H9 (cell line): ENCODE data around the gene SP8. TPM values are rescaled to one million over a fixed set of nuclear protein-coding genes. Genes with fewer than 3 reads are reported as not detected.

Experiments used
- DNase-seq: peaks from one replicate; pipeline ENCODE4 v3.0.0-alpha.2; 2017
- H2AFZ ChIP-seq: one replicate; pipeline ENCODE4 v1.6.1; 2013; ENCODE audit warnings: mild to moderate bottlenecking, low read length, control low read depth, moderate library complexity
- H2AK5ac ChIP-seq: 2 replicates; pipeline ENCODE4 v1.6.1; 2013; ENCODE audit warnings: low read length, control low read depth, mixed read lengths; ENCODE audit not compliant: insufficient read length
- H2BK120ac ChIP-seq: one replicate; pipeline ENCODE4 v1.6.1; 2013; ENCODE audit warnings: low read depth, mild to moderate bottlenecking, low read length, control low read depth, inconsistent platforms; ENCODE audit not compliant: poor library complexity, severe bottlenecking
- H2BK12ac ChIP-seq: 2 replicates; pipeline ENCODE4 v1.6.1; 2013; ENCODE audit warnings: low read length, control low read depth, mixed read lengths, low read depth; ENCODE audit not compliant: insufficient read length
- H2BK15ac ChIP-seq: 2 replicates; pipeline ENCODE4 v1.6.1; 2013; ENCODE audit warnings: low read depth, low read length, control low read depth
- H2BK20ac ChIP-seq: one replicate; pipeline ENCODE4 v1.6.1; 2013; ENCODE audit warnings: low read depth, mild to moderate bottlenecking, low read length, control low read depth, inconsistent platforms; ENCODE audit not compliant: poor library complexity, severe bottlenecking
- H2BK5ac ChIP-seq: 2 replicates; pipeline ENCODE4 v1.6.1; 2013; ENCODE audit warnings: low read length, control low read depth, mixed read lengths; ENCODE audit not compliant: insufficient read length
- H3K14ac ChIP-seq: 2 replicates; pipeline ENCODE4 v1.6.1; 2013; ENCODE audit warnings: low read length, control low read depth; ENCODE audit not compliant: insufficient read depth
- H3K18ac ChIP-seq: 2 replicates; pipeline ENCODE4 v1.6.1; 2013; ENCODE audit warnings: low read depth, mild to moderate bottlenecking, mixed read lengths, low read length, control low read depth; ENCODE audit not compliant: insufficient read length
- H3K23ac ChIP-seq: 2 replicates; pipeline ENCODE4 v1.6.1; 2013; ENCODE audit warnings: low read length, control low read depth, mixed read lengths, low read depth; ENCODE audit not compliant: insufficient read length
- H3K23me2 ChIP-seq: 2 replicates; pipeline ENCODE4 v1.6.1; 2013; ENCODE audit warnings: low read depth, mild to moderate bottlenecking, mixed read lengths, low read length, control low read depth; ENCODE audit not compliant: insufficient read length, poor library complexity, severe bottlenecking
- H3K27ac ChIP-seq: 2 replicates; pipeline ENCODE4 v1.5.1; 2013; ENCODE audit warnings: low read length, control low read depth, mixed read lengths, low read depth; ENCODE audit not compliant: insufficient read length
- H3K27me3 ChIP-seq: 2 replicates; pipeline ENCODE4 v1.6.1; 2013; ENCODE audit warnings: low read length, control low read depth, inconsistent platforms; ENCODE audit not compliant: insufficient read depth
- H3K4ac ChIP-seq: 2 replicates; pipeline ENCODE4 v1.6.1; 2013; ENCODE audit warnings: low read depth, mild to moderate bottlenecking, control low read depth, inconsistent platforms, low read length, moderate library complexity
- H3K4me1 ChIP-seq: 2 replicates; pipeline ENCODE4 v1.6.1; 2013; ENCODE audit warnings: low read length, control low read depth, inconsistent platforms; ENCODE audit not compliant: insufficient read depth
- H3K4me2 ChIP-seq: 2 replicates; pipeline ENCODE4 v1.6.1; 2013; ENCODE audit warnings: low read length, control low read depth, mixed read lengths; ENCODE audit not compliant: insufficient read length, insufficient read depth
- H3K56ac ChIP-seq: 2 replicates; pipeline ENCODE4 v1.6.1; 2013; ENCODE audit warnings: low read depth, mild to moderate bottlenecking, mixed read lengths, low read length, control low read depth; ENCODE audit not compliant: insufficient read length
- H3K79me1 ChIP-seq: 2 replicates; pipeline ENCODE4 v1.6.1; 2013; ENCODE audit warnings: low read depth, mild to moderate bottlenecking, moderate library complexity, low read length, control low read depth, inconsistent platforms; ENCODE audit not compliant: insufficient read depth, poor library complexity, severe bottlenecking
- H3K79me2 ChIP-seq: 2 replicates; pipeline ENCODE4 v1.6.1; 2013; ENCODE audit warnings: low read length, control low read depth, inconsistent platforms; ENCODE audit not compliant: insufficient read depth
- H3K9ac ChIP-seq: 2 replicates; pipeline ENCODE4 v1.6.1; 2013; ENCODE audit warnings: low read length, control low read depth, mixed read lengths; ENCODE audit not compliant: insufficient read length; ENCODE audit errors: extremely low read depth
- H3K9me3 ChIP-seq: one replicate; pipeline ENCODE4 v1.6.1; 2013; ENCODE audit warnings: low read depth, low read length, inconsistent platforms; ENCODE audit not compliant: control insufficient read depth
- H3T11ph ChIP-seq: one replicate; pipeline ENCODE4 v1.6.1; 2013; ENCODE audit warnings: mild to moderate bottlenecking, low read length, control low read depth, inconsistent platforms
- H4K20me1 ChIP-seq: one replicate; pipeline ENCODE4 v1.6.1; 2013; ENCODE audit not compliant: control insufficient read depth, insufficient read length, insufficient read depth
- H4K5ac ChIP-seq: 2 replicates; pipeline ENCODE4 v1.6.1; 2013; ENCODE audit warnings: low read depth, mild to moderate bottlenecking, mixed read lengths, low read length, control low read depth; ENCODE audit not compliant: insufficient read length
- H4K8ac ChIP-seq: replicated peaks from 2 replicates; pipeline ENCODE4 v1.6.1; 2013; ENCODE audit warnings: low read length, control low read depth, mixed read lengths, low read depth; ENCODE audit not compliant: insufficient read length
- H4K91ac ChIP-seq: 2 replicates; pipeline ENCODE4 v1.6.1; 2013; ENCODE audit warnings: low read depth, mild to moderate bottlenecking, moderate library complexity, mixed read lengths, low read length, control low read depth; ENCODE audit not compliant: insufficient read length
- H3K27ac Mint-ChIP-seq, 3 experiments: 2 replicates in 2 of 3; 3 replicates in 1 of 3; pipeline ENCODE4 v1.8.0; 2020 to 2021; ENCODE audit warnings: mixed read lengths in 3 of 3, mild to moderate bottlenecking in 1 of 3, moderate library complexity in 1 of 3
- H3K27me3 Mint-ChIP-seq: 2 replicates; pipeline ENCODE4 v1.8.0; 2021; ENCODE audit warnings: low read depth, mild to moderate bottlenecking, moderate library complexity, mixed read lengths
- H3K36me3 Mint-ChIP-seq, 3 experiments: 2 replicates in 2 of 3; 3 replicates in 1 of 3; pipeline ENCODE4 v1.8.0; 2020 to 2021; ENCODE audit warnings: low read depth in 3 of 3, mixed read lengths in 3 of 3; ENCODE audit not compliant: insufficient read depth in 1 of 3
- H3K4me1 Mint-ChIP-seq, 2 experiments: 2 replicates each; pipeline ENCODE4 v1.8.0; 2020; ENCODE audit warnings: mixed read lengths in 2 of 2
- H3K4me3 Mint-ChIP-seq, 2 experiments: 2 replicates in 1 of 2; 3 replicates in 1 of 2; pipeline ENCODE4 v1.8.0; 2020 to 2021; ENCODE audit warnings: mild to moderate bottlenecking in 2 of 2, mixed read lengths in 2 of 2, moderate library complexity in 1 of 2
- H3K9me3 Mint-ChIP-seq, 2 experiments: 2 replicates in 1 of 2; 3 replicates in 1 of 2; pipeline ENCODE4 v1.8.0; 2020; ENCODE audit warnings: mild to moderate bottlenecking in 2 of 2, mixed read lengths in 2 of 2, moderate library complexity in 1 of 2
- CTCF ChIP-seq: fragments of 200-600 bp; sonication (generic); conservative IDR thresholded peaks from 3 replicates; pipeline ENCODE4 v1.8.0; 2021; ENCODE audit warnings: antibody characterized with exemption, mild to moderate bottlenecking
- WGBS: extraction: QIAGEN DNeasy Blood & Tissue Kit; methylation state at CpG from one replicate; pipeline ENCODE4 v1.1.7; 2013; ENCODE audit warnings: missing lambda C conversion rate, low lambda C conversion rate, mixed read lengths; ENCODE audit not compliant: insufficient read length; ENCODE audit errors: extremely low coverage; 5-methylcytosine and 5-hydroxymethylcytosine counted together
- total RNA-seq: library from RNA; stranded (reverse); gene quantifications from 2 replicates; pipeline ENCODE4 v1.2.1, GENCODE V29; 2021

Gene SP8
- total RNA-seq, 1 experiment from 2014 or later: 3.5 TPM

- no peak overlapping the region for H2BK12ac ChIP-seq
- H3K9me3 Mint-ChIP-seq: no peaks in the 10 kb centered on the region
- H2BK20ac ChIP-seq: no peak overlapping the region
- WGBS: no CpG with 5 or more reads among the region's 9 CpGs
- H3T11ph ChIP-seq: no peak overlapping the region
- no peak overlapping the region for H3K56ac ChIP-seq
- no peak overlapping the region for H4K5ac ChIP-seq
- no peak overlapping the region for H3K18ac ChIP-seq
- H3K27ac ChIP-seq: no peak overlapping the region
- H3K4me3 Mint-ChIP-seq: no peak overlapping the region
- no peaks in the 10 kb centered on the region for H3K27me3 ChIP-seq
- H3K27me3 Mint-ChIP-seq: no peaks in the 10 kb centered on the region
- no peak overlapping the region for H3K4me2 ChIP-seq
- DNase-seq: no peak
- no peak overlapping the region for H3K14ac ChIP-seq
- no peaks in the 10 kb centered on the region for H3K79me2 ChIP-seq
- no peak for TF ChIP-seq CTCF
- H3K79me1 ChIP-seq: no peaks in the 10 kb centered on the region
- no peak overlapping the region for H3K27ac Mint-ChIP-seq
- no peaks in the 10 kb centered on the region for H3K9me3 ChIP-seq
- no peak overlapping the region for H4K91ac ChIP-seq
- no peak overlapping the region for H2BK120ac ChIP-seq
- no peaks in the 10 kb centered on the region for H3K23me2 ChIP-seq
- H2BK15ac ChIP-seq: no peak overlapping the region
- no peak overlapping the region for H3K9ac ChIP-seq
- H3K36me3 Mint-ChIP-seq: no peaks in the 10 kb centered on the region; a peak in 1 of 7 replicates
- H3K23ac ChIP-seq: no peak overlapping the region
- H3K4ac ChIP-seq: no peak overlapping the region
- H4K20me1 ChIP-seq: no peaks in the 10 kb centered on the region
- peaks cover 5% of the 10 kb centered on the region; the same call in 1 of the 2 replicates for H3K4me1 ChIP-seq
- no peak overlapping the region for H2BK5ac ChIP-seq
- peaks cover 38 to 41% of the 10 kb centered on the region in 2 experiments for H3K4me1 Mint-ChIP-seq
- no peak overlapping the region for H2AFZ ChIP-seq
- no peak overlapping the region for H2AK5ac ChIP-seq
- no peak overlapping the region for H4K8ac ChIP-seq
Observed at GRCh38 chr7:20827172-20827571, 40.5 kb upstream of the SP8 start.
